NCI-H187 (cell line): ENCODE data around the gene ZNG1C.
"Not testable (repeated sequence)": the region's sequence is repeated elsewhere in the genome, so short reads cannot be mapped to it uniquely, and the experiment has no call there.

Experiments used
- DNase-seq, 2 experiments: peaks; one replicate each; lab custom pipeline; 2025; lab: John Stamatoyannopoulos, UW

Gene ZNG1C

GRCh38 chr9:68241683-68242082 lies at the start of gene ZNG1C:
TSS of gene ZNG1C (plus strand) at chr9:68241983. CDS start at chr9:68242032, 49 bp downstream.
- DNase-seq, result not testable (repeated sequence)

- DNase-seq, result not testable (repeated sequence)
Observed at GRCh38 chr9:68242437-68242836, 654 bp downstream of the ZNG1C start.

GRCh38 chr9:68281041-68281440 lies 39.3 kb downstream of the ZNG1C start:
- DNase-seq, result not testable (repeated sequence)

DNA sequence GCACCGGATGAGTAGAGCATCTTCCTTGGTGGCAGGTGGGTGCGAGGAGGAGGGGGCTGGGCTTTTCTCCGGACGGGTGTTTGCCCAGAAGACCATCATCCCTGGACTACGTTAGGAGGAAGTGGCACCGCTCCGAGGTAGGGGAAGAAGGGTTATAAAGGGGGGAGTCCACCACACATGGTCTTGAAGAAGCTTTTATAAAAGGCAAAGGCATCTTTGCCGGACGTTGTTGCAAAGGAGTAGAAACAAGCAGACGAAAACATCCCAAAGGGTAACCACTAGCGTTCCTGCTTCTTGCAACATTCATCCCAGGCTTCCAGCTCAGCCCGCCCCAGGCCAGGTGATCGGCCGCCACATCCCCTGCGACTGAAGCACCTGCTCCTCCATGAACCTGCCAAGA lies 60.8 kb downstream of the ZNG1C start, which contains the start of gene FOXD4L3:
Gene FOXD4L3, plus strand, starts transcription at position 301 of the 400 bp plus-strand sequence. Its CDS starts 85 bp downstream, at position 386.
- not testable (repeated sequence) for DNase-seq

DNA sequence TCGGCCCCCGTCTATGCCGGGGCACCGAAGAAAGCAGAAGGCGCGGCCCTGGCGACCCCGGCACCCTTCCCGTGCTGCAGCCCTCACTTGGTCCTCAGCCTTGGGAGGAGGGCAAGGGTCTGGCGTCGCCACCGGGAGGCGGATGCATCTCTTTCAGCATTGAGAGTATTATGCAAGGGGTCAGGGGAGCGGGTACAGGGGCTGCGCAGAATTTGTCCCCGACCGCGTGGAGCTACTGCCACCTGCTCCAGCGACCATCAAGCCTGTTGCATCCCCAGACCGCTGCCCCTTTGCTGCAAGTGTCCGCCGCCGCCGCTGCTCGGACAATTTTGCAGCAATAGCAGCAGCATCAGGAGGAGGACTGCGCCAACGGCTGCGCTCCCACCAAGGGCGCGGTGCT lies 62.0 kb downstream of the ZNG1C start:
- DNase-seq, result not testable (repeated sequence)

GRCh38 chr9:68304212-68304611 lies 62.4 kb downstream of the ZNG1C start:
- DNase-seq, result not testable (repeated sequence)

DNA sequence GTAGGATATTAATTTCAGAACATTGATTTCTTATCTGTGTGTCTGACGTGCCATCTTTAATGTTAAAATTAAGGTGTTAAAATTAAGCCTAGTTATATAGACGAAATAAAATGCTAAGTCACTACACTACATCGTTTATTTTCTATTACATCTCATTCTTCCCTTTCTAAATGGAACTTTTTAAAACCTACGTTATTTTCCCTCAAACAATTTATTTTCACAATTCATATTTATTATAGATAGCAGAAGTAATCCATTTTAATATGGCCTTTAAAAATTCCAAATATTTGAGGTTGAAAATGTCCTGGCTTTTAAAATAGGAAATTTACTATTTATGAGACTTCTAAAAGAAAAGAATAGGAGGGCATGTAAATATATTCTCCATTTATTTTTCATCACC lies 63.0 kb downstream of the ZNG1C start:
- not testable (repeated sequence) for DNase-seq

DNA sequence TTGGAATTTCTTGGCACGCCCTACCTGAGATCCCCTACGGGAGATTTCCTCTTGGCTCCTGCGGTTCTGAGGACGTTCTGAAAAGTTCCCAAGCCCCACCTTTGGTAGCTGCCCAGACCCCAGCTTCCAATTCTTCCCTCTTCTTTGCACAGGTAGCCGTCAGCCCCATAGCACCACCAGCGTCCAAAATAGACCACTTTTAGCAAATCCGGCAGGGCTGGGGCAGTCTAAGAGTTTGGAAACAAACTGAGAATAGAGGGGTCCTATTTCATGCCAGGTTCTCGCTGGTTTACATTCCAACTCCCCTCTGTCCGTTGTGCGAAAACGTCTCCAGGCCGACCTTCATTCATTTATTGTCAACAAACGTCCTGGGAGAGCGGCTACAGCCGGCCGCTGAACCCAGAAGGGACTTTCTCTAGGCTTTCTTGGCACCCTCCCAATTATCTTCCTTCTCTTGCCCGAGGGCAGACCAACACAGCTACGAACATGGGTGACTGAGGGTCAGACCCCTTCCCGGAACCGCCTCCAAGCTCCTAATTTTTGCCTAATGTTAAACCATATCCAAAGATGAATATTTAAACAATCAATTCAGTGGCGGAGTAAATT lies 64.0 kb downstream of the ZNG1C start:
- DNase-seq, result not testable (repeated sequence)

DNA sequence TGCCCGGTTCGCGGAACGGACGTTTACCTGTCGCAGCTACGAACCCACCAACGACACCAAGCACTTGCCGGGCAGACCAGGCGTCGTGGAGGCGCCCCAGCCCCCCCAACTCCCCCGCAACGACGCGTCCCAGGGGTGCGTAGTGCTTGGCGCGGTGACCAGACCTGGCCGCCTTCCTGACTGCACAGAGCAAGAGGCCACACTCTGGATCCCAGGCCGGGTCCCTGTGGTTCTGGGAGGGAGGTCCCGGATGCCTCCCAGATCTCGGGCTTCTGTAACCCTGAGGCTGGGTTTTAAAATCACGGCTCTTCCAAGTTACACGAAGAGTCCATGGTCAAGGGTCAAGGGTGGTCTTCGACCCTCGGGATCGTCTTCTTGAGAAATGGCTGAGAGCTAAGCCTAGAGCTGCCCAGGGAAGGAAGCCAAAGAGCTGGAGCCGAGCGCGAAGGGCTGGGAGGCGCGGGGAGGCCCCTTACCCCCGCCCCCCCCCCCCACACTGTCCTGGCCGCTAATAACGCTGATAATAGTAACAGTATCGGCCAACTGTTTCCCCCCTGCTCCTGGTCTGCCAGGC lies 64.7 kb downstream of the ZNG1C start:
- not testable (repeated sequence) for DNase-seq

GRCh38 chr9:68307127-68307526 lies 65.3 kb downstream of the ZNG1C start:
- DNase-seq, result not testable (repeated sequence)

- not testable (repeated sequence) for DNase-seq
Observed at GRCh38 chr9:68307654-68308053, 65.9 kb downstream of the ZNG1C start.

DNA sequence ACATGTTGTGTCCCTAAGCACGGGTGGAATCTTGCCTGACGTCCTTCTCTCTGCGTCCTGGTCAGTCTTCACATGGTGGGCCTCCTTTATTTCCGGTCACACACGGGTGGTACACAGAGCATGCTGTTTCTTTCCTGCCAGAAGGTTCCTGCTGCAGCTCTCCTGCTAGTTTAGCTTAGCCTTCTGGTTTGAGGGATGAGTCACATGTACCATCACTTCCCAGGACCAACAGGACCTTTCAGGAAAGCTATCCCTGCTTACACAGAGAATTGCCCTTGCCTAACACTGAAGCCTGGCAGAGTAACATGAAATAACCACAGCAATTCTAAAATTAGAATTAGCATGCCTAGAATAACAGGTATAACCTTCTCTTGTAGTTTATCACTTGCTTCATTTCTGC lies 69.4 kb downstream of the ZNG1C start:
- not testable (repeated sequence) for DNase-seq

- not testable (repeated sequence) for DNase-seq
Observed at GRCh38 chr9:68318209-68318608, 76.4 kb downstream of the ZNG1C start.

- not testable (repeated sequence) for DNase-seq
Observed at GRCh38 chr9:68323749-68324148, 82.0 kb downstream of the ZNG1C start.

DNA sequence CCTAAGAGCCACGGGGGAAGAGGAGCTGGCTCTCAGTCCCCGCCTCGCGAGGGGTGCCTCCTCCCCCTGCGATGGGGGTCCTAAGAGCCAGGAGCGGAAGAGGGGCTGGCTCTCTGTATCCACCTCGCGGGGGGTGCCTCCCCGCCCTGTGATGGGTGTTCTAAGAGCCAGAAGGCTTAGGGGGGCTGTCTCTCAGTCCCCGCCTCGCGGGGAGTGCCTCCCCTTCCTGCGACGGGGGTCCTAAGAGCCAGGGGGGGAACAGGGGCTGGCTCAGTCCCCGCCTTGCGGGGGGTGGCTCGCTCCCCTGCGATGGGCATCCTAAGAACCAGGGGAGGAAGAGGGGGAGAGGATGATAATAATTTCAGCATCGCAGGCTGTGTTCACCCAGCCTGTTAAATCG lies 82.7 kb downstream of the ZNG1C start:
- not testable (repeated sequence) for DNase-seq

DNA sequence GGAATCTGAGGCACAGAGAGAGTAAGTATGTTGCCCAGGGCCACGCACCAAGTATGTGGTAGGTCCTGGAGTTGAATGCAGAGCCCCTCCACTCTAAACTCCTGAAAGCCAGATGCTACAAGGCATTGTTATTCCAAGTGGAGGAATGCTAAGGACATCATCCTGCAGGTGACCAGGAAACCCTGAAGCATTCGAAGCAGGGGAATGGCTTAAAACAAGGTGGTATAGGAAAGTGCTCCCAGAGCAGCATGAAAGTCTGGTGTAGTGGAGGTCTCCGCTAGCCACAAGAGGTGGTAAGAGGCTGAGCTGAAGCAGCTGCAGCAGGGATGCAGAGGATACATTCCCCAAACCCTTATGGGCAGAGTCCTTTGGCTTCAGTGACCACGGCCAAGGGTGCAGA lies 87.3 kb downstream of the ZNG1C start:
- not testable (repeated sequence) for DNase-seq

- not testable (repeated sequence) for DNase-seq
Observed at GRCh38 chr9:68330531-68331173, 88.9 kb downstream of the ZNG1C start.

DNA sequence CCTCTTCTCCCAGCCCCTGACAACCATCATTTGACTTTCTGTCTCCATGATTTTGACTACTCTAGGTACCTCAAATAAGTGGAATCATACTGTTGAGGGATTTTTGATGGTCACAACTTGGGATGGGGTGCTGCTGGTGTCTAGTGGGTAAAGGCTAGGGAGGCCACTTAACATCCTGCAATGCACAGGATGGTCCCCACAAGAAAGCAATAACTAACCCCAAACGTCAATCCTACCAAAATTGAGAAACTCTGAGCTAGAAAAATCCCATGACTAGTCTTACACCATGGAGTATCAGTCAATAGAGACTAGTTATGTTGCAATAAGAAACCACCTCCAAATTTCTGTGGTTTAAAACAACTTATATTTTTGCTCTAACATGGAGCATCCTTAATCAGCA lies 90.3 kb downstream of the ZNG1C start:
- DNase-seq, result not testable (repeated sequence)

DNA sequence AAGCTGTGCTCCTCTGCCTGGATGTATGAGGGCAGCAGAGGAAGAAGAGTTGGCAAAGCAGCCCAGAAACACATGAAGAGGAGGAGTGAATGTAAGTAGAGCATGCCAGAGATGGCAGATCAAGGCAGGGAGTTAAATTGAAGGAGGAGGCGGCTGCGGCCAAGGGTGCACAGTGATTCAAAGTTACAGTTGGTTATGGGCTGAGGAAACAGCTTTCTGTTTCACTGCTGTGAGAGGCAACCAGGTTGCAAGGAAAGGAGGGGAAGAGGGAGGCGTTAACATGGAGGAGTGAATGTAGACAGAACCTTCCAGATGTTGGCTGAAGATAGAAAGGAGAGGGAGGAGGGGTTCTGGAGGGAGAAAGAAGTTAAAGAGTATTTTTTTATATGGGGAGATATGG lies 94.2 kb downstream of the ZNG1C start:
- DNase-seq, result not testable (repeated sequence)

DNA sequence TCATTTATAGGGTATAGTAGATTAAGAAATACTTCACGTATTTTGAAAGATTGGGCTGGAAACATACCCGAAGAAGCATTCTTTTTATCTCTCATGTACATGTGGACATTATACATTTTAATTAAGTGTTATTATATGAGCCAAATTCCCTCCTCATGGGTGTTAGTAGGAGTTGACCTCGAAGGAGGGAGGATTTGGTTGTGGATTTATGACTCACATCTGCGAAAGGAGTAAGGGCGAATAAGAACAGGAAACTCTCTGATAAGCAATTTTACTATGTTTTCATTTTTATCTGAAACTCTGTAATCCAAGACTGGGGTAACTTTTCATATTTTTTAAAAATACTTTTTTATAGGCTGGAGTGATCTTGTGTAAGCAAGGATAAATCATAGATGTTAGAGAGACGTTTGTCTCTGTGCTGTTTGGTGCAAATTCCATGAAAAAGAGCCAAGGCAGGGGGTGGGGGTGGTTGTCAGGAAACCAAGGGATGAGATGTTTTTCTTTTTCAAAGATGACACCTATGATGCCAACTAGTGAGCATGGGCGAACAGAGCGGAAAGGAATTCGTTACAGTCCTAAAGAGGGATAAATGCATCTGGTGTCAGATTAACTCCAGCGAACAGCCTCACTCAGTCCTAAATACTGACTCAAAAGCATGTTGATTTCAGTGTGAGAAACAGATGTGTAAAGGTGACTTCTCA lies 95.0 kb downstream of the ZNG1C start:
- not testable (repeated sequence) for DNase-seq

DNA sequence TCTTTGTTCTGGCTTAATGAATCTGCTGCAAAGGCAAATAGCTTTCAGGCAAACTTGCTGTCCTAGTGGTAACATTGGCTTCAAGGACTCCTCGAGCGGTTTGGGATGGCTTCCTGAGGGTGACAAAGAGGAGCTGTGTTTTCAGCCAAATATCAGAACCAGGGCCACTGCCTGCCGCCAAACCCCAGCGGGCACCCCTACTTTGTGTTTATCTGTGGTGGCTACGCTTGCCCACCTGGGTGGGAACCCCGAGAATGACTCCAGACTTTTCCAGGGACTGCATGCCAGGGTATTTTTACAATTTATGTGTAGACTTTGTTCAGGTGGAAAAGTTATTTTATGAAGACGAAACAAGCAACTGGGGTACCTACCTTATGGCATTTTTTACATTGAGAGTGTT lies 96.2 kb downstream of the ZNG1C start:
- DNase-seq, result not testable (repeated sequence)

- not testable (repeated sequence) for DNase-seq
Observed at GRCh38 chr9:68342265-68343025, 100.7 kb downstream of the ZNG1C start.
